ENCODE results near the gene C1QTNF2.
A peak's percentile ranks its signal among the peaks of the same experiment; 100 is the strongest.

The C1QTNF2 gene

GRCh38 chr5:160310140-160310539 lies 60.3 kb downstream of the C1QTNF2 start:
- peaks cover 23% of the 10 kb centered on the region for H3K4me1 ChIP-seq (ENCODE audit: insufficient read depth, low read length, poor library complexity, severe bottlenecking)
- no peak for TF ChIP-seq EZH2phosphoT487 (IDR thresholded peaks at IDR 0.05; ENCODE audit: borderline replicate concordance)
- no peak for TF ChIP-seq CTCF (conservative IDR thresholded peaks at IDR 0.05; ENCODE audit: low read length)

GRCh38 chr5:160306696-160307095 lies 63.7 kb downstream of the C1QTNF2 start:
- peak overlapping the region; percentile 44 for H3K4me2 ChIP-seq (ENCODE audit: low read depth, low read length, poor library complexity, severe bottlenecking)
- no peaks in the 10 kb centered on the region for H3K27me3 ChIP-seq (ENCODE audit: insufficient read depth, low read length, poor library complexity, severe bottlenecking)
- TF ChIP-seq CTCF (conservative IDR thresholded peaks at IDR 0.05; ENCODE audit: low read length) (no peak), EZH2phosphoT487 (IDR thresholded peaks at IDR 0.05; ENCODE audit: borderline replicate concordance) (no peak)
- no peak overlapping the region for H3K4me3 ChIP-seq (ENCODE audit: low read length, poor library complexity, severe bottlenecking)
- no peaks in the 10 kb centered on the region for H3K9me3 ChIP-seq (ENCODE audit: insufficient read depth, low read depth, low read length)
- H4K20me1 ChIP-seq (ENCODE audit: insufficient read depth, low read length, poor library complexity, severe bottlenecking): peaks cover 6% of the 10 kb centered on the region
- peaks cover 23% of the 10 kb centered on the region for H3K4me1 ChIP-seq (ENCODE audit: insufficient read depth, low read length, poor library complexity, severe bottlenecking)
- no peaks in the 10 kb centered on the region for H3F3A ChIP-seq (ENCODE audit: low read depth)
- no peaks in the 10 kb centered on the region for H3K9me2 ChIP-seq (replicated peaks; ENCODE audit: low read depth, low read length)
- peaks cover 71% of the 10 kb centered on the region for H3K79me2 ChIP-seq (ENCODE audit: insufficient read depth, low read length)
- H2AFZ ChIP-seq (ENCODE audit: low read length): no peak overlapping the region
- no peaks in the 10 kb centered on the region for H3K36me3 ChIP-seq (ENCODE audit: insufficient read depth, low read length)
- no peak overlapping the region for H3K9ac ChIP-seq (ENCODE audit: low read depth, low read length, poor library complexity, severe bottlenecking)

More at GRCh38 chr5:160310140-160310539, 60.3 kb downstream of the C1QTNF2 start:
- H3K9ac ChIP-seq (ENCODE audit: low read depth, low read length, poor library complexity, severe bottlenecking): peak overlapping the region; percentile 70
- H3K4me2 ChIP-seq (ENCODE audit: low read depth, low read length, poor library complexity, severe bottlenecking): peak overlapping the region; percentile 89
- H3K79me2 ChIP-seq (ENCODE audit: insufficient read depth, low read length): peaks cover 73% of the 10 kb centered on the region
- no peaks in the 10 kb centered on the region for H3K9me3 ChIP-seq (ENCODE audit: insufficient read depth, low read depth, low read length)
- H4K20me1 ChIP-seq (ENCODE audit: insufficient read depth, low read length, poor library complexity, severe bottlenecking): peaks cover 6% of the 10 kb centered on the region
- no peaks in the 10 kb centered on the region for H3K9me2 ChIP-seq (replicated peaks; ENCODE audit: low read depth, low read length)
- H3K36me3 ChIP-seq (ENCODE audit: insufficient read depth, low read length): no peaks in the 10 kb centered on the region
- H3K27me3 ChIP-seq (ENCODE audit: insufficient read depth, low read length, poor library complexity, severe bottlenecking): no peaks in the 10 kb centered on the region
- H3F3A ChIP-seq (ENCODE audit: low read depth): no peaks in the 10 kb centered on the region; the same call in 1 of the 2 replicates
- H3K4me3 ChIP-seq (ENCODE audit: low read length, poor library complexity, severe bottlenecking): peak overlapping the region; percentile 81
- H2AFZ ChIP-seq (ENCODE audit: low read length): no peak overlapping the region

GRCh38 chr5:160305319-160305718 lies 65.1 kb downstream of the C1QTNF2 start:
- Histone ChIP-seq H3K9me2 (replicated peaks; ENCODE audit: low read depth, low read length) (no peaks in the 10 kb centered on the region), H3K27me3 (ENCODE audit: insufficient read depth, low read length, poor library complexity, severe bottlenecking) (no peaks in the 10 kb centered on the region), H3K4me2 (ENCODE audit: low read depth, low read length, poor library complexity, severe bottlenecking) (no peak overlapping the region), H3K79me2 (ENCODE audit: insufficient read depth, low read length) (peaks cover 64% of the 10 kb centered on the region), H3K36me3 (ENCODE audit: insufficient read depth, low read length) (no peaks in the 10 kb centered on the region), H3K9me3 (ENCODE audit: insufficient read depth, low read depth, low read length) (no peaks in the 10 kb centered on the region), H4K20me1 (ENCODE audit: insufficient read depth, low read length, poor library complexity, severe bottlenecking) (no peaks in the 10 kb centered on the region), H3F3A (ENCODE audit: low read depth) (no peaks in the 10 kb centered on the region), H3K9ac (ENCODE audit: low read depth, low read length, poor library complexity, severe bottlenecking) (no peak overlapping the region), H3K4me3 (ENCODE audit: low read length, poor library complexity, severe bottlenecking) (no peak overlapping the region), H3K4me1 (ENCODE audit: insufficient read depth, low read length, poor library complexity, severe bottlenecking) (peaks cover 18% of the 10 kb centered on the region), H2AFZ (ENCODE audit: low read length) (no peak overlapping the region)
- TF ChIP-seq CTCF (conservative IDR thresholded peaks at IDR 0.05; ENCODE audit: low read length) (no peak), EZH2phosphoT487 (IDR thresholded peaks at IDR 0.05; ENCODE audit: borderline replicate concordance) (no peak)

Data from Loucy (cell line).